Measurements from ENCODE around the gene ABAT.

ABAT gene

GRCh38 chr16:8663192-8664089 is 11.0 kb upstream of the ABAT start:
- Mint-ChIP-seq H3K9me3 (no peaks in the 10 kb centered on the region), H3K4me1 (ENCODE audit: low read depth in 2 of 2) (no peaks in the 10 kb centered on the region), H3K4me3 (no peak overlapping the region), H3K27me3 (no peaks in the 10 kb centered on the region), H3K36me3 (ENCODE audit: insufficient read depth) (peaks cover 8% of the 10 kb centered on the region), H3K27ac (peak overlapping the region in 1 of 2 donors; percentile 52)
- ATAC-seq (replicated peaks), result peak; percentile 58
- no peak for DNase-seq

- Mint-ChIP-seq H3K36me3 (ENCODE audit: insufficient read depth) (peaks cover 8% of the 10 kb centered on the region), H3K4me3 (no peak overlapping the region), H3K9me3 (no peaks in the 10 kb centered on the region), H3K27me3 (no peaks in the 10 kb centered on the region), H3K27ac (no peak overlapping the region), H3K4me1 (ENCODE audit: low read depth in 2 of 2) (no peaks in the 10 kb centered on the region)
- DNase-seq, result no peak
- ATAC-seq (replicated peaks), result no peak
These were observed 8.9 kb upstream of the ABAT start for GRCh38 chr16:8665529-8665928.

- no peak for DNase-seq
- Mint-ChIP-seq H3K27ac (no peak overlapping the region), H3K4me1 (ENCODE audit: low read depth in 2 of 2) (no peaks in the 10 kb centered on the region), H3K36me3 (ENCODE audit: insufficient read depth) (peaks cover 8% of the 10 kb centered on the region), H3K9me3 (no peaks in the 10 kb centered on the region), H3K4me3 (no peak overlapping the region), H3K27me3 (no peaks in the 10 kb centered on the region)
- ATAC-seq (replicated peaks), result no peak
These were observed 6.9 kb upstream of the ABAT start for GRCh38 chr16:8667492-8667891.

- Mint-ChIP-seq H3K36me3 (ENCODE audit: insufficient read depth) (peaks cover 8% of the 10 kb centered on the region), H3K27ac (no peak overlapping the region), H3K4me3 (no peak overlapping the region), H3K9me3 (no peaks in the 10 kb centered on the region), H3K27me3 (no peaks in the 10 kb centered on the region), H3K4me1 (ENCODE audit: low read depth in 2 of 2) (no peaks in the 10 kb centered on the region)
- ATAC-seq (replicated peaks) (no peak), DNase-seq (no peak)
These were observed 6.3 kb upstream of the ABAT start for GRCh38 chr16:8668113-8668512.

GRCh38 chr16:8669481-8669880 is 4.9 kb upstream of the ABAT start:
- peaks cover 4% of the 10 kb centered on the region in 2 donors for H3K4me1 Mint-ChIP-seq (ENCODE audit: low read depth in 2 of 2)
- no peak overlapping the region for H3K27ac Mint-ChIP-seq
- H3K36me3 Mint-ChIP-seq (ENCODE audit: insufficient read depth), result peaks cover 1% of the 10 kb centered on the region
- H3K9me3 Mint-ChIP-seq, result no peaks in the 10 kb centered on the region
- no peak for DNase-seq
- ATAC-seq (replicated peaks), result no peak
- no peaks in the 10 kb centered on the region for H3K27me3 Mint-ChIP-seq
- no peak overlapping the region for H3K4me3 Mint-ChIP-seq

GRCh38 chr16:8670014-8670560 is 4.3 kb upstream of the ABAT start:
- no peak for DNase-seq
- peaks cover 6 to 8% of the 10 kb centered on the region in 2 donors for H3K4me1 Mint-ChIP-seq (ENCODE audit: low read depth in 2 of 2)
- peaks cover 6% of the 10 kb centered on the region for H3K36me3 Mint-ChIP-seq (ENCODE audit: insufficient read depth)
- no peak overlapping the region for H3K4me3 Mint-ChIP-seq
- no peak overlapping the region for H3K27ac Mint-ChIP-seq
- H3K9me3 Mint-ChIP-seq, result no peaks in the 10 kb centered on the region
- no peak for ATAC-seq (replicated peaks)
- no peaks in the 10 kb centered on the region for H3K27me3 Mint-ChIP-seq

GRCh38 chr16:8673611-8674412 is 605 bp upstream of the ABAT start:
- peak overlapping the region; percentile 89 to 95 for H3K27ac Mint-ChIP-seq
- no peaks in the 10 kb centered on the region for H3K27me3 Mint-ChIP-seq
- peaks cover 9% of the 10 kb centered on the region for H3K36me3 Mint-ChIP-seq (ENCODE audit: insufficient read depth)
- DNase-seq, result no peak
- peaks cover 14 to 15% of the 10 kb centered on the region in 2 donors for H3K4me1 Mint-ChIP-seq (ENCODE audit: low read depth in 2 of 2)
- no peak for ATAC-seq (replicated peaks)
- peak overlapping the region; percentile 91 to 96 for H3K4me3 Mint-ChIP-seq
- H3K9me3 Mint-ChIP-seq, result no peaks in the 10 kb centered on the region

- no peaks in the 10 kb centered on the region for H3K27me3 Mint-ChIP-seq
These were observed 1.1 kb downstream of the ABAT start for GRCh38 chr16:8675183-8676159.

GRCh38 chr16:8676160-8676547 is 1.7 kb downstream of the ABAT start:
- H3K4me1 Mint-ChIP-seq (ENCODE audit: low read depth in 2 of 2), result peaks cover 15 to 26% of the 10 kb centered on the region in 2 donors
- H3K27ac Mint-ChIP-seq, result no peak overlapping the region
- DNase-seq (no peak), ATAC-seq (replicated peaks) (no peak)
- H3K4me3 Mint-ChIP-seq, result peak overlapping the region; percentile 91 to 96
- H3K27me3 Mint-ChIP-seq, result no peaks in the 10 kb centered on the region
- H3K36me3 Mint-ChIP-seq (ENCODE audit: insufficient read depth), result peaks cover 9% of the 10 kb centered on the region
- H3K9me3 Mint-ChIP-seq, result no peaks in the 10 kb centered on the region

More at GRCh38 chr16:8675183-8676159, 1.1 kb downstream of the ABAT start:
- ATAC-seq (replicated peaks) (peak; percentile 53), DNase-seq (peak; percentile 23 to 36 (median 29))
- H3K36me3 Mint-ChIP-seq (ENCODE audit: insufficient read depth), result peaks cover 9% of the 10 kb centered on the region
- peak overlapping the region; percentile 91 to 96 for H3K4me3 Mint-ChIP-seq
- H3K9me3 Mint-ChIP-seq, result no peaks in the 10 kb centered on the region
- H3K4me1 Mint-ChIP-seq (ENCODE audit: low read depth in 2 of 2), result peaks cover 15 to 24% of the 10 kb centered on the region in 2 donors
- H3K27ac Mint-ChIP-seq, result peak overlapping the region; percentile 89 to 95

GRCh38 chr16:8676737-8677375 is 2.4 kb downstream of the ABAT start:
- no peaks in the 10 kb centered on the region for H3K27me3 Mint-ChIP-seq
- H3K4me1 Mint-ChIP-seq (ENCODE audit: low read depth in 2 of 2), result peaks cover 15 to 26% of the 10 kb centered on the region in 2 donors
- no peak for DNase-seq
- H3K27ac Mint-ChIP-seq, result no peak overlapping the region
- peaks cover 12% of the 10 kb centered on the region for H3K36me3 Mint-ChIP-seq (ENCODE audit: insufficient read depth)
- no peak for ATAC-seq (replicated peaks)
- no peaks in the 10 kb centered on the region for H3K9me3 Mint-ChIP-seq
- no peak overlapping the region for H3K4me3 Mint-ChIP-seq

- DNase-seq (no peak), ATAC-seq (replicated peaks) (no peak)
- H3K36me3 Mint-ChIP-seq (ENCODE audit: insufficient read depth), result peaks cover 12% of the 10 kb centered on the region
- H3K9me3 Mint-ChIP-seq, result no peaks in the 10 kb centered on the region
- H3K4me3 Mint-ChIP-seq, result no peak overlapping the region
- peaks cover 15 to 26% of the 10 kb centered on the region in 2 donors for H3K4me1 Mint-ChIP-seq (ENCODE audit: low read depth in 2 of 2)
- H3K27ac Mint-ChIP-seq, result no peak overlapping the region
- no peaks in the 10 kb centered on the region for H3K27me3 Mint-ChIP-seq
These were observed 3.1 kb downstream of the ABAT start for GRCh38 chr16:8677481-8677880.

All from effector memory CD8-positive, alpha-beta T cell (primary cell).